ENCODE measurements around the gene TMEM8B. TPM values are rescaled to one million over a fixed set of nuclear protein-coding genes. Genes with fewer than 3 reads are reported as not detected.

The TMEM8B gene
- polyA plus RNA-seq, 1 donor (not counting 4 experiments of a cell fraction or from before 2014, with no cell fraction given): 1.3 TPM

- no peaks in the 10 kb centered on the region for H3K27me3 ChIP-seq (ENCODE audit: control insufficient read depth, extremely low read depth, insufficient read depth, low read length)
- dilution Hi-C loops (cut with MboI; ENCODE audit: extremely low pct_ligation_motif_present, low sequenced_read_pairs): no loop called here
- peak within 1 kb of the TSS; percentile 3 for H3K27ac ChIP-seq (ENCODE audit: control insufficient read depth, insufficient read depth, low read length)
- TF ChIP-seq CTCF (optimal IDR thresholded peaks at IDR 0.05 in 1 of 3, IDR thresholded peaks at IDR 0.05 in 1 of 3, conservative IDR thresholded peaks at IDR 0.05 in 1 of 3; ENCODE audit: extremely low read depth in 1 of 3, insufficient read depth in 2 of 3, low read length in 3 of 3) (no peak), EZH2 (IDR thresholded peaks at IDR 0.05; ENCODE audit: low read length) (no peak)
- H3K9me3 ChIP-seq (ENCODE audit: control insufficient read depth, low read depth, low read length): no peaks in the 10 kb centered on the region
- no peaks in the 10 kb centered on the region for H4K20me1 ChIP-seq (ENCODE audit: control insufficient read depth, extremely low read depth, insufficient read depth, low read length)
- peak within 1 kb of the TSS; percentile 0 to 65 (median 27) for H3K4me3 ChIP-seq (ENCODE audit: control insufficient read depth in 2 of 3, extremely low read depth in 1 of 3, insufficient read depth in 2 of 3, low read depth in 1 of 3, low read length in 3 of 3)
- H3K9ac ChIP-seq (ENCODE audit: control insufficient read depth, extremely low read depth, insufficient read depth, low read length): peak within 1 kb of the TSS; percentile 20
- H2AFZ ChIP-seq (ENCODE audit: control insufficient read depth, low read length): peak within 1 kb of the TSS; percentile 89
- peak; percentile 81 for DNase-seq (ENCODE audit: low read depth, low spot score)
- FAIRE-seq: peak; percentile 84
- no peaks in the 10 kb centered on the region for H3K36me3 ChIP-seq (ENCODE audit: control insufficient read depth in 2 of 2, extremely low read depth in 1 of 2, insufficient read depth in 2 of 2, low read length in 2 of 2)
- peaks cover 18% of the 10 kb centered on the region for H3K4me1 ChIP-seq (ENCODE audit: control insufficient read depth, extremely low read depth, insufficient read depth, low read length)
- H3K4me2 ChIP-seq (ENCODE audit: control insufficient read depth, extremely low read depth, insufficient read depth, low read depth, low read length): peak within 1 kb of the TSS; percentile 91
- H3K9me1 ChIP-seq (ENCODE audit: control insufficient read depth, extremely low read depth, insufficient read depth, low read length): no peaks in the 10 kb centered on the region
- H3K79me2 ChIP-seq (ENCODE audit: control insufficient read depth, insufficient read depth, low read length): no peaks in the 10 kb centered on the region
Measured at GRCh38 chr9:35812025-35812602, 16.9 kb upstream of the TMEM8B start, which contains the start of gene SPAG8. Gene SPAG8 (minus strand): TSS chr9:35812262. CDS start chr9:35812147, 115 bp downstream.

- dilution Hi-C loops (cut with MboI; ENCODE audit: extremely low pct_ligation_motif_present, low sequenced_read_pairs): no loop called here
- peak; percentile 20 for FAIRE-seq
- no peak for TF ChIP-seq EZH2 (IDR thresholded peaks at IDR 0.05; ENCODE audit: low read length)
- TF ChIP-seq CTCF (optimal IDR thresholded peaks at IDR 0.05 in 1 of 3, IDR thresholded peaks at IDR 0.05 in 1 of 3, conservative IDR thresholded peaks at IDR 0.05 in 1 of 3; ENCODE audit: extremely low read depth in 1 of 3, insufficient read depth in 2 of 3, low read length in 3 of 3): peak; percentile 50 to 63 (median 58)
Measured at GRCh38 chr9:35813434-35814105, 15.5 kb upstream of the TMEM8B start.

More at GRCh38 chr9:35813434-35814105, 15.5 kb upstream of the TMEM8B start:
- peak overlapping the region; percentile 85 for H3K4me2 ChIP-seq (ENCODE audit: control insufficient read depth, extremely low read depth, insufficient read depth, low read depth, low read length)
- H3K9ac ChIP-seq (ENCODE audit: control insufficient read depth, extremely low read depth, insufficient read depth, low read length): no peak overlapping the region
- no peaks in the 10 kb centered on the region for H4K20me1 ChIP-seq (ENCODE audit: control insufficient read depth, extremely low read depth, insufficient read depth, low read length)
- no peaks in the 10 kb centered on the region for H3K9me1 ChIP-seq (ENCODE audit: control insufficient read depth, extremely low read depth, insufficient read depth, low read length)
- DNase-seq (ENCODE audit: low read depth, low spot score): no peak
- H3K36me3 ChIP-seq (ENCODE audit: control insufficient read depth in 2 of 2, extremely low read depth in 1 of 2, insufficient read depth in 2 of 2, low read length in 2 of 2): no peaks in the 10 kb centered on the region
- no peak overlapping the region for H3K27ac ChIP-seq (ENCODE audit: control insufficient read depth, insufficient read depth, low read length)
- H3K9me3 ChIP-seq (ENCODE audit: control insufficient read depth, low read depth, low read length): no peaks in the 10 kb centered on the region
- H3K79me2 ChIP-seq (ENCODE audit: control insufficient read depth, insufficient read depth, low read length): no peaks in the 10 kb centered on the region
- no peaks in the 10 kb centered on the region for H3K27me3 ChIP-seq (ENCODE audit: control insufficient read depth, extremely low read depth, insufficient read depth, low read length)
- H3K4me3 ChIP-seq (ENCODE audit: control insufficient read depth in 2 of 3, extremely low read depth in 1 of 3, insufficient read depth in 2 of 3, low read depth in 1 of 3, low read length in 3 of 3): no peak overlapping the region
- H3K4me1 ChIP-seq (ENCODE audit: control insufficient read depth, extremely low read depth, insufficient read depth, low read length): peaks cover 18% of the 10 kb centered on the region
- H2AFZ ChIP-seq (ENCODE audit: control insufficient read depth, low read length): no peak overlapping the region
